Stimulated activated CD8-positive, alpha-beta memory T cell treated with anti-CD3 and anti-CD28 coated beads, Interleukin-15, amount 100 ng/mL, for 1 hour (primary cell): ENCODE results near the gene CCSER1.
"Not testable (repeated sequence)": the region's sequence is repeated elsewhere in the genome, so short reads cannot be mapped to it uniquely, and the experiment has no call there.

ENCODE experiments used
- DNase-seq: peaks from one replicate; pipeline ENCODE4 v3.0.0-alpha.2; 2020; ENCODE audit warnings: low read depth

Gene CCSER1

GRCh38 chr4:91373546-91373945 lies 1246.4 kb downstream of the CCSER1 start:
- no peak for DNase-seq

GRCh38 chr4:91405431-91405830 lies 1278.2 kb downstream of the CCSER1 start:
- DNase-seq = not testable (repeated sequence)

GRCh38 chr4:91422011-91422410 lies 1294.8 kb downstream of the CCSER1 start:
- DNase-seq = no peak

- DNase-seq = no peak
Measured at GRCh38 chr4:91426725-91427124, 1299.5 kb downstream of the CCSER1 start.

- no peak for DNase-seq
Measured at GRCh38 chr4:91427171-91427570, 1300.0 kb downstream of the CCSER1 start.

- DNase-seq = no peak
Measured at GRCh38 chr4:91434631-91435030, 1307.4 kb downstream of the CCSER1 start.

GRCh38 chr4:91436556-91436955 lies 1309.4 kb downstream of the CCSER1 start:
- DNase-seq = no peak

GRCh38 chr4:91447168-91447567 lies 1320.0 kb downstream of the CCSER1 start:
- DNase-seq = no peak

- no peak for DNase-seq
Measured at GRCh38 chr4:91448668-91449330, 1321.6 kb downstream of the CCSER1 start.

- no peak for DNase-seq
Measured at GRCh38 chr4:91454111-91454510, 1326.9 kb downstream of the CCSER1 start.

GRCh38 chr4:91462566-91462965 lies 1335.4 kb downstream of the CCSER1 start:
- not testable (repeated sequence) for DNase-seq

- DNase-seq = no peak
Measured at GRCh38 chr4:91470671-91471070, 1343.5 kb downstream of the CCSER1 start.

- no peak for DNase-seq
Measured at GRCh38 chr4:91471280-91471679, 1344.1 kb downstream of the CCSER1 start.

- no peak for DNase-seq
Measured at GRCh38 chr4:91472046-91472445, 1344.9 kb downstream of the CCSER1 start.

- no peak for DNase-seq
Measured at GRCh38 chr4:91485415-91485814, 1358.2 kb downstream of the CCSER1 start.

GRCh38 chr4:91488946-91489345 lies 1361.8 kb downstream of the CCSER1 start:
- no peak for DNase-seq

GRCh38 chr4:91497892-91498291 lies 1370.7 kb downstream of the CCSER1 start:
- no peak for DNase-seq

- DNase-seq = no peak
Measured at GRCh38 chr4:91502365-91502764, 1375.2 kb downstream of the CCSER1 start.

- DNase-seq = no peak
Measured at GRCh38 chr4:91513326-91513725, 1386.1 kb downstream of the CCSER1 start.

GRCh38 chr4:91519155-91519554 lies 1392.0 kb downstream of the CCSER1 start:
- no peak for DNase-seq

- no peak for DNase-seq
Measured at GRCh38 chr4:91525621-91526020, 1398.4 kb downstream of the CCSER1 start.

- no peak for DNase-seq
Measured at GRCh38 chr4:91527056-91527455, 1399.9 kb downstream of the CCSER1 start.

GRCh38 chr4:91567594-91567993 lies 1440.4 kb downstream of the CCSER1 start:
- DNase-seq = no peak

GRCh38 chr4:91577864-91578263 lies 1450.7 kb downstream of the CCSER1 start:
- no peak for DNase-seq
